Measurements from ENCODE around the gene HECTD4.

- TF ChIP-seq ZNF274 (IDR thresholded peaks at IDR 0.05; ENCODE audit: low read depth, low read length) (no peak), CTCF (IDR thresholded peaks at IDR 0.05 in 2 of 3, conservative IDR thresholded peaks at IDR 0.05 in 1 of 3; ENCODE audit: borderline replicate concordance in 1 of 3, insufficient read depth in 1 of 3, low read depth in 2 of 3, low read length in 2 of 3) (no peak)
Measured at GRCh38 chr12:112409906-112410244, 27.6 kb upstream of the HECTD4 start.
